Transverse colon (tissue), 4 donors: ENCODE results near the gene EVI5. TPM values are rescaled to one million over a fixed set of nuclear protein-coding genes. Genes with fewer than 3 reads are reported as not detected.

ENCODE experiments used
- DNase-seq: peaks from one replicate; pipeline ENCODE4 v3.0.0-alpha.2; 2019
- H3K27ac ChIP-seq, 4 donors: fragments of 200-600 bp; sonication (generic); 2 replicates each; pipeline ENCODE4 v1.5.1; 2016 to 2018; ENCODE audit warnings: inconsistent platforms in 4 of 4
- H3K27me3 ChIP-seq: fragments of 200-600 bp; sonication (generic); 2 replicates; pipeline ENCODE4 v1.5.1; 2017; ENCODE audit warnings: inconsistent platforms
- H3K36me3 ChIP-seq, 4 donors: fragments of 200-600 bp; sonication (generic); 2 replicates each; pipeline ENCODE4 v1.5.1; 2017 to 2019; ENCODE audit warnings: inconsistent platforms in 4 of 4
- H3K4me1 ChIP-seq, 4 donors: fragments of 200-600 bp; sonication (generic); 2 replicates each; pipeline ENCODE4 v1.5.1; 2017 to 2020; ENCODE audit warnings: inconsistent platforms in 4 of 4
- H3K4me3 ChIP-seq, 4 donors: fragments of 200-600 bp; sonication (generic); 1 replicate in 1 of 4; 2 replicates in 3 of 4; pipeline versions ENCODE4 v1.5.1 to v1.6.1; 2017 to 2019; ENCODE audit warnings: inconsistent platforms in 4 of 4
- H3K9me3 ChIP-seq, 2 donors: fragments of 200-600 bp; sonication (generic); 2 replicates each; pipeline ENCODE4 v1.5.1; 2017 to 2019; ENCODE audit warnings: inconsistent platforms in 2 of 2
- EP300 ChIP-seq: sonication (generic); formaldehyde crosslinking; IDR thresholded peaks from one replicate; pipeline ENCODE4 v1.6.1; 2017; ENCODE audit warnings: antibody characterized with exemption, low read depth
- POLR2A ChIP-seq: fragments of 450-650 bp; IDR thresholded peaks from one replicate; pipeline ENCODE4 v1.6.1; 2016; ENCODE audit warnings: antibody characterized with exemption, mild to moderate bottlenecking, moderate library complexity
- POLR2AphosphoS5 ChIP-seq, 3 donors: sonication (generic); formaldehyde crosslinking; IDR thresholded peaks; one replicate each; pipeline ENCODE4 v1.6.1; 2016; ENCODE audit warnings: antibody characterized with exemption in 3 of 3
- WGBS, 2 donors: methylation state at CpG; one replicate each; pipeline ENCODE4 v1.1.5; 2018; ENCODE audit warnings: low coverage in 1 of 2; 5-methylcytosine and 5-hydroxymethylcytosine counted together
- in situ Hi-C, 4 donors: fragments of 200-750 bp; cut with MboI; loops; one replicate each; pipeline versions ENCODE4 v1.15.0 to v1.15.1; 2017; ENCODE audit warnings: low sequenced_read_pairs in 3 of 4, low pct_ligation_motif_present in 1 of 4, low pct_unique_long_range_greater_than_20kb in 1 of 4
- intact Hi-C: fragments of 100-400 bp; cut with DNase I; formaldehyde crosslinking; loops from one replicate; pipeline ENCODE4 v1.15.1; 2023; ENCODE audit warnings: low total_unique reads
- total RNA-seq, 4 donors: library from RNA; depleted of rRNA; stranded (reverse); fragments of >200 nt; gene quantifications; one replicate each; pipeline ENCODE4 v1.1.0, GENCODE V29; 2016
- TF ChIP-seq, protein P1 (sequence below), 5 experiments: fragments of 200-600 bp in 3 of 5; fragments of 450-650 bp in 2 of 5; sonication (generic) in 3 of 5; IDR thresholded peaks; 1 replicate in 2 of 5; 2 replicates in 3 of 5; pipeline ENCODE4 v1.5.1; 2016 to 2017; ENCODE audit warnings: antibody characterized with exemption in 5 of 5, inconsistent platforms in 3 of 5, mild to moderate bottlenecking in 2 of 5, moderate library complexity in 1 of 5

Gene EVI5
- total RNA-seq, 4 donors from 2014 or later = 10.5 to 57.6 (median 15.3) TPM

- WGBS, 2 donors = 39 to 44% methylated on average over 1 of the region's 1 CpG
- Histone ChIP-seq H3K36me3 (no peaks in the 10 kb centered on the region), H3K4me3 (no peak overlapping the region), H3K27me3 (no peaks in the 10 kb centered on the region), H3K9me3 (no peaks in the 10 kb centered on the region), H3K4me1 (no peaks in the 10 kb centered on the region), H3K27ac (no peak overlapping the region)
- intact Hi-C loops = no loop called here
- TF ChIP-seq POLR2AphosphoS5 (IDR thresholded peaks at IDR 0.05) (no peak), POLR2A (no peak), EP300 (no peak)
- TF ChIP-seq, protein P1, sequence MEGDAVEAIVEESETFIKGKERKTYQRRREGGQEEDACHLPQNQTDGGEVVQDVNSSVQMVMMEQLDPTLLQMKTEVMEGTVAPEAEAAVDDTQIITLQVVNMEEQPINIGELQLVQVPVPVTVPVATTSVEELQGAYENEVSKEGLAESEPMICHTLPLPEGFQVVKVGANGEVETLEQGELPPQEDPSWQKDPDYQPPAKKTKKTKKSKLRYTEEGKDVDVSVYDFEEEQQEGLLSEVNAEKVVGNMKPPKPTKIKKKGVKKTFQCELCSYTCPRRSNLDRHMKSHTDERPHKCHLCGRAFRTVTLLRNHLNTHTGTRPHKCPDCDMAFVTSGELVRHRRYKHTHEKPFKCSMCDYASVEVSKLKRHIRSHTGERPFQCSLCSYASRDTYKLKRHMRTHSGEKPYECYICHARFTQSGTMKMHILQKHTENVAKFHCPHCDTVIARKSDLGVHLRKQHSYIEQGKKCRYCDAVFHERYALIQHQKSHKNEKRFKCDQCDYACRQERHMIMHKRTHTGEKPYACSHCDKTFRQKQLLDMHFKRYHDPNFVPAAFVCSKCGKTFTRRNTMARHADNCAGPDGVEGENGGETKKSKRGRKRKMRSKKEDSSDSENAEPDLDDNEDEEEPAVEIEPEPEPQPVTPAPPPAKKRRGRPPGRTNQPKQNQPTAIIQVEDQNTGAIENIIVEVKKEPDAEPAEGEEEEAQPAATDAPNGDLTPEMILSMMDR (IDR thresholded peaks at IDR 0.05) = no peak
- no peak for DNase-seq
- in situ Hi-C loops = no loop called here
These were observed 79.5 kb downstream of the EVI5 start for GRCh38 chr1:92705446-92705845.

DNA sequence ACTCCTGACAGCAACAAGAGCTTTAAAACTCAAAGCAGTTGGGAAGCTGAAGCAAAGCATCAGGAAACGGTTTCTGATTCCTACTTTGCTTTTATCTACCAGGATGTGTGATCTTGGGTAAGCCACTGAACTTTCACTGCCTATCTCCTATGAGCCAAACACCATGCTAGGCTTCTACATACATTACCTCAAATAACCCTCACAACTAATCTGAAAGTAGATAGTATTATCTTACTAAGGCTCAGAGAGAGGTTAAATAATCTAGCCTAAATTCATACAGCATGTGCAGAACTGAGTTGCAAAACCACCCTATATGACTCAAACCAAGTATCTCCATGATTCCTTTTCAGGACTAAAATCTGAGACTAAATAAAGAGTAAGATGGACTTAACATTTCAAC is 83.8 kb downstream of the EVI5 start:
- intact Hi-C loops (no loop called here), in situ Hi-C loops (no loop called here)
- H3K4me3 ChIP-seq = no peak overlapping the region
- 86 to 92% methylated on average over 1 of the region's 1 CpG for WGBS, 2 donors
- H3K4me1 ChIP-seq = peaks cover 0 to 3% (median 0%) of the 10 kb centered on the region in 4 donors
- H3K36me3 ChIP-seq = peaks cover 0 to 5% (median 0%) of the 10 kb centered on the region in 4 donors
- H3K27me3 ChIP-seq = no peaks in the 10 kb centered on the region
- no peak for DNase-seq
- H3K9me3 ChIP-seq = no peaks in the 10 kb centered on the region
- TF ChIP-seq POLR2A (no peak), POLR2AphosphoS5 (IDR thresholded peaks at IDR 0.05) (no peak), EP300 (no peak)
- no peak overlapping the region for H3K27ac ChIP-seq

DNA sequence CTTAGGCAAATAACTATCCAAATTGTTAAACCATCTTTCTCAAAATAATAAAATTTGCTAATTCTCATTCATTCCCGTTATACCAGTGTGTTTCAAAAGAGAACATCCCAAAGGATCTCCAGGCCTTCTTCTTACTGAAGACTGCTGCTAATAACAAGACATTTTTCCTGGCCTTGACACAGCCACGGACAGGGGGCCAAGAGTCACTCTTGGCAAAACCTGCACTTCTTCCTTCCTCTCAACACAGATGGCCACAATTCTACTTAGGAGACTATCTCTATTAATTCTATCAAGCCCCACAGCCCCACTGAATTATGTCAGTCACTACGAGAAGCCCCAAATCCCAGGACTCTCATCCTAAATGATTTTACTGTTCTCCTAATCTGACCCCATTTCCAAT is 86.0 kb downstream of the EVI5 start:
- intact Hi-C loops = no loop called here

DNA sequence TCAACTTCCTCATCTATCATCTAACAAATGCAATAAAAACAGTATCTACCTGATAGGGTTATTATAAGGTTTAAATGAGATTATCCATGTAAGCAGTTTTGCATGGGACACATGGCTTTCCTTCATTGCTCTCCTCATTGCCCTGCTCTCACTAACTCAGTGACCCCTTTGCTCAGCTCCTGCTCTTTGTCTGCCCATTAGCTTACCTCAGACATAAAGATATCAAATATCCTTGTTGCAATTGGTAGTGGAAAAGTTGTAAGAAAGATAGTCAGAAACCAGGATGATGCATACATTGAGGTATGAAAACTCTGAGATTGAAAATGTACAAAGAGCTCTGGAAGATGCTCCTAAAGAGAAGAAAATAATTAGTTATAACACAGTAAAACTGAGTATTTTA is 89.8 kb downstream of the EVI5 start:
- in situ Hi-C loops = no loop called here
- Histone ChIP-seq H3K36me3 (peaks cover 0 to 27% (median 13%) of the 10 kb centered on the region in 4 donors), H3K27me3 (no peaks in the 10 kb centered on the region), H3K27ac (no peak overlapping the region), H3K4me3 (no peak overlapping the region), H3K4me1 (peaks cover 0 to 3% (median 0%) of the 10 kb centered on the region in 4 donors), H3K9me3 (no peaks in the 10 kb centered on the region)
- DNase-seq = no peak
- intact Hi-C loops = no loop called here
- TF ChIP-seq EP300 (no peak), POLR2AphosphoS5 (IDR thresholded peaks at IDR 0.05) (no peak)

More for the DNA sequence above, 86.0 kb downstream of the EVI5 start:
- Histone ChIP-seq H3K27me3 (no peaks in the 10 kb centered on the region), H3K27ac (no peak overlapping the region), H3K36me3 (peaks cover 0 to 14% (median 3%) of the 10 kb centered on the region in 4 donors), H3K4me1 (peaks cover 0 to 3% (median 0%) of the 10 kb centered on the region in 4 donors), H3K4me3 (no peak overlapping the region), H3K9me3 (no peaks in the 10 kb centered on the region)
- in situ Hi-C loops = no loop called here
- no peak for DNase-seq
- WGBS, 2 donors = 78 to 80% methylated on average over 3 of the region's 3 CpGs
- TF ChIP-seq POLR2AphosphoS5 (IDR thresholded peaks at IDR 0.05) (no peak), POLR2A (no peak), EP300 (no peak)
- TF ChIP-seq, protein P1 (IDR thresholded peaks at IDR 0.05) = no peak

DNA sequence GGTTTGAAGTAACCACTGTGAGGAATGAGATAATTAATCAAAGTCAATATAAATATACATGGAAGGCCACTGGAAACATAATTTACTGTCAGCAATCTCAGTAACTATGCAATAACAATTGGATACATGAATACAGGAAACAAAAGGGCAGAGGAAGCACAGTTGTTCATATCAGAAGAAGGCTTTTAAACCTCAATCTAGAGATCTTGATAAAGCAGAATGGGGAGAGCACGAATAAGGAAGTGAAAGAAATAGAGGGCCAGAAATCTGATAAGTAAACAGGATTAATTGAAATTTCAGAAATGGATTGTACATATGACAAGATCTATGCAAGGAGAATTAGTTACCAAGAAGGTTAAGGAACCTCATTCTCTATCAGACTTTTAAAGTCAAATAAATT is 93.0 kb downstream of the EVI5 start:
- in situ Hi-C loops (no loop called here), intact Hi-C loops (no loop called here)
- DNase-seq = no peak
- TF ChIP-seq, protein P1 (IDR thresholded peaks at IDR 0.05) = no peak
- TF ChIP-seq POLR2AphosphoS5 (IDR thresholded peaks at IDR 0.05) = no peak
- no peak for TF ChIP-seq EP300
- TF ChIP-seq POLR2A = no peak
- H3K27me3 ChIP-seq = no peaks in the 10 kb centered on the region
- no peak overlapping the region for H3K4me3 ChIP-seq
- no peak overlapping the region for H3K27ac ChIP-seq
- WGBS, 2 donors = 43 to 63% methylated on average over 1 of the region's 1 CpG
- no peaks in the 10 kb centered on the region for H3K9me3 ChIP-seq
- H3K4me1 ChIP-seq = no peaks in the 10 kb centered on the region
- H3K36me3 ChIP-seq = peaks cover 0 to 46% (median 11%) of the 10 kb centered on the region in 4 donors
